GM18861 (cell line): ENCODE measurements around the gene RBM26.

ENCODE experiments used
- ATAC-seq: cut with Tn5 transposase; IDR thresholded peaks from one replicate; pipeline ENCODE4 v1.9.1; 2021; ENCODE audit not compliant: unreplicated experiment

The RBM26 gene, protein sequence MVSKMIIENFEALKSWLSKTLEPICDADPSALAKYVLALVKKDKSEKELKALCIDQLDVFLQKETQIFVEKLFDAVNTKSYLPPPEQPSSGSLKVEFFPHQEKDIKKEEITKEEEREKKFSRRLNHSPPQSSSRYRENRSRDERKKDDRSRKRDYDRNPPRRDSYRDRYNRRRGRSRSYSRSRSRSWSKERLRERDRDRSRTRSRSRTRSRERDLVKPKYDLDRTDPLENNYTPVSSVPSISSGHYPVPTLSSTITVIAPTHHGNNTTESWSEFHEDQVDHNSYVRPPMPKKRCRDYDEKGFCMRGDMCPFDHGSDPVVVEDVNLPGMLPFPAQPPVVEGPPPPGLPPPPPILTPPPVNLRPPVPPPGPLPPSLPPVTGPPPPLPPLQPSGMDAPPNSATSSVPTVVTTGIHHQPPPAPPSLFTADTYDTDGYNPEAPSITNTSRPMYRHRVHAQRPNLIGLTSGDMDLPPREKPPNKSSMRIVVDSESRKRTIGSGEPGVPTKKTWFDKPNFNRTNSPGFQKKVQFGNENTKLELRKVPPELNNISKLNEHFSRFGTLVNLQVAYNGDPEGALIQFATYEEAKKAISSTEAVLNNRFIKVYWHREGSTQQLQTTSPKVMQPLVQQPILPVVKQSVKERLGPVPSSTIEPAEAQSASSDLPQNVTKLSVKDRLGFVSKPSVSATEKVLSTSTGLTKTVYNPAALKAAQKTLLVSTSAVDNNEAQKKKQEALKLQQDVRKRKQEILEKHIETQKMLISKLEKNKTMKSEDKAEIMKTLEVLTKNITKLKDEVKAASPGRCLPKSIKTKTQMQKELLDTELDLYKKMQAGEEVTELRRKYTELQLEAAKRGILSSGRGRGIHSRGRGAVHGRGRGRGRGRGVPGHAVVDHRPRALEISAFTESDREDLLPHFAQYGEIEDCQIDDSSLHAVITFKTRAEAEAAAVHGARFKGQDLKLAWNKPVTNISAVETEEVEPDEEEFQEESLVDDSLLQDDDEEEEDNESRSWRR

DNA sequence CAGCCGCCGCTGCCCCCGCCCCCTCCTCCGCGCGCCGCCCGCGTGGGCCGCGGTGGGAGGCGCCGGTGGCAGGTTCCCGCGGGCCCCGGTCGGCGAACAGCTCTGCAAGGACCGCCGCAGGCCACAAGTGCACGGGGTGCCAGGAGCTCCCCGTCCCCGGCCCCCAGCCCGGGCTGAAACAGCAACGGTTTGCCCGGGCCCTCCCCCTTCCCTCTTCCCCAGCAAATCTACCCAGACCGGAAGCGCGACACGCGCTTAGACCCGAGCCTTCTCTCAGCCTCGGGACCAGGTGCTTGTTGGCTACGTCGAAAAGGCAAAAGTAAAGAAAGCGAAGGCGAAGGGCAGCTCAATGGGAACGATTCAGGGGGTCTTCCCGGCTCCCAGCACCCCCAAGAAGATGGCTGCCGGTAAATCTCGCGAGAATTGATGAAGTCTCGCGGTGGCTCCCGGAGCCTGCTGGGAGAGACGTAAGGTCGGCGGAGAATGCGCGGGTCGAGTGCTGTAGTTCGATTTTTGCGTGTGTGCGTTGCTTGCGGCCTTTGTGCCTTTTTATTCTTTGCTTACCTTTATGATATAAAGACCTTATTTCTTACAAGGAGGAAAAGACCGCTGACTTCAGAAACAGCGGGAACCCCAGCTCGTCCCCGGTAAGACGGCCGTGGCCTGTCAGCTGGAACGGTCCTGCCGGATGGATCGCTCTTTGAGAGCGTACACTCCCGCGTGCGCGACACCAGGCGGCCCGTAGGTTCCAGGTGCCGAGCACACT is at the start of gene RBM26:
Gene RBM26, minus strand, starts transcription at position 425 of the 766 bp plus-strand sequence. CDS start 481 bp downstream, outside the sequence.
- ATAC-seq, result peak; percentile 64

DNA sequence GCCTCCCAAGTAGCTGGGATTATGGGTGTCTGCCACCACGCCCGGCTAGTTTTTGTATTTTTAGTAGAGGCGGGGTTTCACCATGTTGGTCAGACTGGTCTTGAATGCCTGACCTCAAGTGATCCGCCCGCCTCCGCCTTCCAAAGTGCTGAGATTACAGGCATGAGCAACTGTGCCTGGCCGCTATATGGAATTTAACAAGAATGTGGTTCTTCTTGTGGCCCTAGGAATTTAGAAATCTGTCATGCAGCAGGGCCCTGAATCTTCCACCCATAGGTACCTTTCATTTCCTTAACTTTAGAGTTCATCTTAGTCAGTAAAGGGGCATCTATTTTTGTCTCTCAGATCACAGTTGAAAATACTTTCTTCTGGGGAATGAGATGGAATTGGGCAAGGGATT is 49.3 kb upstream of the RBM26 start:
- ATAC-seq, result no peak

DNA sequence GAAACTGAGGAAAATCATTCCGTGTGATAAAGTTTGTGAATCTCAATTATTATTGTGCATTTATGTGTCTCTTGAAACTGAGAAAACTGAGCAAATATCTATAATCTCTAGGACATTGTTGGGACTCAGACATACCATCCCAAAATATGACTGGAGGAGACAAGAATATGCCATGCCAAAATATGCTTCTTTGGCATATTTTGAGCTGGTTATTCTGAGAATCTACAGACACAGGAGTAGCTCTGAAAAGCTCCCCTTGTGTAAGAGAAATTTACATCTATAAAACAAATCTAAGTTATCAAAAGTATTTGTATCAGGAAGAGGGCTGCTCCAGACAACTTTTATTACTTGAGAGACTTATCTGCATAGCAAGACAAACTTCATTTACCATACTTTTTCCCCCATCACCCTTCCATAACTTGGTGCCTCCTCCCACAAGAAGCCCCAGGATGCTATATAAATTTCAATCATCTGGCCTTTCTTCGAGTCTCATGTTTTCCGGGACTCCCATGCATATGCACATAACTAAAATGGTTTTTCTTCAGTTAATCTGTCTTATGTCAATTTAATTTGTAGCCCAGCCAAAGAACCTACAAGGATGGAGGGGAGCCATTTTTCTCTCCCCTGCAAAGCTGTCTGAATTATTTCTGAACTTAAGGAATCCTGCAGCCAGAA is 46.3 kb upstream of the RBM26 start:
- no peak for ATAC-seq

DNA sequence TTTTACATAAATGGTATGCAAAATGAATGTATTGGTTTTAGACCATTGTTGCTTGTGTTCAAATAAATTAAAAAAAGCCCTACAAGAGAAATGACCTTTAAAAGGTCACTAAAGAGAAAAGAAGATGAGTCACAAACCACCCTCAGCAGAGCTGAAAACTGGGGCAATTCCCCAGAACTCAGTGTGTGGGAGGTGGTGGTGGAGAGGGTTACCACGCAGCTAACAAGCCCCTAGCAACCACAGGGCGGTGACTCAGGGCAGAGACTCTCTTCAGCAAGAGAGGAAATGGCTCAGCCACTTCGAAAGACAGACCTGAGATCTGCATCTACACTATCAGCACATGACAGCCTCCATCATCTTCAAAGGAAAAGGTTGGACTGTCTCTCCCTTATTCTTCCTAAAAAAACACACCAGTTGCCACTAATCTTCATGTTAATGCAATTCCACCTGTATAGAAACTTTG is 45.5 kb upstream of the RBM26 start:
- peak; percentile 99 for ATAC-seq

- ATAC-seq, result no peak
These were observed 44.1 kb upstream of the RBM26 start for GRCh38 chr13:79450110-79450509.

DNA sequence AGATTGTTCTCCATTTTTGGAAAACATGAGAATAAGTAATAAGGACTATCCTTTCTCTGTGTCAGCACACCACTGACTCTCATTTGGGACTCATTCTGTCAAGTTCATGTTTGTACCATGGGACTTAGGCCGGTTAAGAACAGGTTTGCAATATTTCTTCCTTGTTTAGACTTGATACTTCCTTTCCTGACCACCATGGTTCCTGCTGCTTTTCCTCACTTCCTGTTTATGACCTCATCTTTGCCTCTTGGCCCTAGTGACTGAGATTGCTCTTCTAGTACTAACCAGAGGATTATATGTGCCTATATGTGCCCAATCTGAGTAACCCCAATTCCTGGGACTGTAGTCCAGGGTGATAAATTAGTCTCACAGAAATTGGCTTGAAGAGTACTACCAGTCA is 42.4 kb upstream of the RBM26 start:
- no peak for ATAC-seq

DNA sequence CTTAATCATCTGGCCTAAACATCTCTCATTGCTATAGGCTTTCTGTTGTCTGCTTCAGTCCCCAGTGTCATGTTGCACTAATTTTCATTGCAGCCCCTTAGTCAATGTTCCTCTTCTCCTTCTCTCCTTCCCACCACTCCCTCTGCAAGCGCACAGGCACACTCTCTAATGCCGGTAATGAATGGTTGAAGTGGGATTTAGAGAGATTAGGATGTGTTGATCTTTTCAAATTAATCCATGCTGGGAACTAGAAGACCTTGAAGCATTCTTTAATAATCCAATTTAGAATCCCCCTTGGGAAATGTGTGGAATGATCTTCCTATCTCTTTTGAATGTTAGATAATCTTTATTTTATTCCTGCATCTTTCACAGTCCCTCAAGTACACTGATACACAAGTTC is 41.7 kb upstream of the RBM26 start:
- ATAC-seq, result no peak

DNA sequence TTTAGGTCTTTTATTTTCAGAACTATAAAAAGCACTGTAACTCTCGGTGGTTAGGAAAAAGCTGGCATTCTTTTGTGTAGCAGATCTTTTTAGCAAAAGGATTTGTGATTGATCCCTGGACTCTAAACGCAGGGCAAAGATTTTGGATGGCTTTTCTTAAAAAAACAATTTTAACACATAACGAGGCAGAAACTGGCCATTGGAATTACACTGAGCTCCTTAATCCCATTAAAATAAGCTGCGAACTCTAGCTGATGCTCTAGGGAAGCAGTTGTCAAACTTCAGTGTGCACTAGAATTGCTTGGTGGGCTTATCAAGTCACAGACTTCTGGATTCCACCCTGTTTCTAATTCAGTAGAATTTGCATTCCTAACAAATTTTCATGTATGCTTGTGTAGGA is 41.1 kb upstream of the RBM26 start:
- no peak for ATAC-seq

DNA sequence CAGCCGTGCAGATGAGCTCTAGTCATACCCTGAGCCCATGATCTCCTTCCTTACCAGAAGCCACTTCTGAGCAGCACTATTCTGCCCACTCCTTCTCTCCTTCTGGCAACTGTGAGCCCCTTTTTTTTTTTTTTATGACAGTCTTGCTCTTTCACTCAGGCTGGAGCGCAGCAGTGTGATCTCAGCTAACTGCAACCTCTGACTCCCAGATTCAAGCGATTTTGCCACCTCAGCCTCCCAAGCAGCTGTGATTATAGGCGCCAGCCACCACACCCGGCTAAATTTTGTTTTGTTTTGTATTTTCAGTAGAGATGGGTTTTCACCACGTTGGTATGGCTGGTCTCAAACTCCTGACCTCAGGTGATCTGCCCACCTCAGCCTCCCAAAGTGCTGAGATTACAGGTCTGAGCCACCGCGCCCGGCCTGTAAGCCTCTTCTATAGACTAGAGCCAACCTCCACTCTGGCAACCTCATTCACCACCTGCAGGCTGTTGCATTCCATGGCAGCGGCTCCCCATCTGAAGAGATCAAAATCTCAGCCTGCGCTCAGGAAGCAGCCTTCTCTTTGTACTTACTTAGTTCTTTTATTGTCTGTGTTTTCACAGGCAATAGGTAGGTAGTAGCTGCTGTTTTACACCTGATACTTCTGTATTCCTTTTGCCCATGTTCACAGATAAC is 40.1 kb upstream of the RBM26 start:
- no peak for ATAC-seq

GRCh38 chr13:79442706-79443105 is 36.7 kb upstream of the RBM26 start:
- no peak for ATAC-seq

DNA sequence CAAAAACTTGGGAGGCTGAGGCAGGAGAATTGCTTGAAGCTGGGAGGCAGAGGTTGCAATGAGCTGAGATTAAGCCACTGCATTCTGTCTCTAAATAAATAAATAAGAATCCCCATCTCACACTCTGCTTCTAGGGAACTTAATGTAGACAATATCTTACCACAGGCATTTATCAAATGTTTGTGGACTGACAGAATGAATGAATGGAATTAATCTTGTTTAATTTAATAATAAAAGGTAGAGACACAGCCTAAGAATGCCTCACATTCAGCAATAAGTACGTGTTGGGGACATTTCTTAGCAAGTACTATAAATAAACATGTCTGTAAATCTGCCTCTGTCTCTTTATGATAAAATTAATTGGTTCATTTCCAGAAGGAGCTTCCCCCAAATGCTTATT is 36.2 kb upstream of the RBM26 start:
- ATAC-seq, result no peak

GRCh38 chr13:79440958-79441528 is 35.0 kb upstream of the RBM26 start:
- ATAC-seq, result no peak

GRCh38 chr13:79439275-79439674 is 33.2 kb upstream of the RBM26 start:
- no peak for ATAC-seq

DNA sequence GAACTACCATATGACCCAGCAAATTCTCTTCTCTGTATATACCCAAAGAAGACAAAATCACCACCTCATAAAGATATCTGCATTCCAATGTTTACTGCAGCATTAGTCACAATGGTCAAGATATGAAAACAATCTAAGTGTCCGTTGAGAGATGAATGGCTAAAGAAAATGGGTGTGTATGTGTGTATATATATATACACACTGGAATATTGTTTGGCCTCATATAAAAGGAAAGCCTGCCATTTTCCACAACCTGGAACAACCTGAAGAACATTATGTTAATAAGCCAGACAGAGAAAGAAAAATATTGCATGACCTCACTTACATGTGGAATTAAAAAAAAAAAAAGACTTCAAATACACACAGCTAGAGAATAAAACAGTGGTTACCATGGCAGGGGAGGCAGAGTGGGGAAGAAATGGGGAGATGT is 29.5 kb upstream of the RBM26 start:
- ATAC-seq, result no peak

DNA sequence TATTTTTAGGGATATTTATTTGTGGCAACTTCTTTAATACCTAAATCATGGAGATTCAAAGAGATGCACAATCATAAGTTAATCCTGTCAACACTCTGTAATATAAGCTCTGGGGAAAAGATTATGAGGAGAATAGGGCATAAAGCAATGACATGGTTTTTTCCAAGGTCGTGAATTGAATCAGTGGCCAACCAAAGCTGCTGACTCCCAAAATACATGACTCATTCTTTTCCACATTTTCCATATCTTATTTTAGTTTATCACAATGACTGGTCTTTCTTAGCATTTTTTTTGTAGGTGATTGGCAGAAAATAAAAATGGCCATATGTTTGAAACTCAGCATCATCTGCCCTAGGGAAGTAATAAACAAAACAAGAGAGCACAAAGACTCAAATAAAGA is 28.5 kb upstream of the RBM26 start:
- ATAC-seq, result no peak

GRCh38 chr13:79432992-79433391 is 26.9 kb upstream of the RBM26 start:
- no peak for ATAC-seq

DNA sequence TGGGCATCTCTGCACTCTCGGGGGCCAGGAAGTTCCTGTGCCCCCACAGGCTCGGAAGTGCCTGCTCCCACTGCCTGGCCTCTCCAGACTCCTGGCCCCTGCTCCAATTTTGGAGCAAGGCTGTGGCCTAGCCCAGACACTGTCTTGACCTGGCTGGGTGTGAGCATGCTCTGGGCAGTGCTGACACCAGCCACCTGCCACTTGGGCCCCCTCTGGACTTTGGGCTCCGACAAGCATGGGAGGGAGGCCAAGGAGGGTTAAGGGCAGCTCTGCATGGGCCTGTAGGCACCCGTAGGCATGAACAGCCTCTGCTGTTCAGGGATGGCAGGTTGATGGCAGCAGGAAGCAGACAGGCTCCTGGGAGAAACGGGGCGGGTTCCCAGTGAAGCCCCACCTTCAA is 26.0 kb upstream of the RBM26 start:
- ATAC-seq, result no peak

GRCh38 chr13:79429309-79429708 is 23.3 kb upstream of the RBM26 start:
- ATAC-seq, result no peak

- no peak for ATAC-seq
These were observed 21.8 kb upstream of the RBM26 start for GRCh38 chr13:79427883-79428282.
